GM21576 (cell line): ENCODE results near the gene LYST.

ENCODE experiments used
- ATAC-seq: cut with Tn5 transposase; IDR thresholded peaks from one replicate; pipeline ENCODE4 v1.9.1; 2021; ENCODE audit warnings: mild to moderate bottlenecking, moderate library complexity; ENCODE audit not compliant: unreplicated experiment

LYST gene

DNA sequence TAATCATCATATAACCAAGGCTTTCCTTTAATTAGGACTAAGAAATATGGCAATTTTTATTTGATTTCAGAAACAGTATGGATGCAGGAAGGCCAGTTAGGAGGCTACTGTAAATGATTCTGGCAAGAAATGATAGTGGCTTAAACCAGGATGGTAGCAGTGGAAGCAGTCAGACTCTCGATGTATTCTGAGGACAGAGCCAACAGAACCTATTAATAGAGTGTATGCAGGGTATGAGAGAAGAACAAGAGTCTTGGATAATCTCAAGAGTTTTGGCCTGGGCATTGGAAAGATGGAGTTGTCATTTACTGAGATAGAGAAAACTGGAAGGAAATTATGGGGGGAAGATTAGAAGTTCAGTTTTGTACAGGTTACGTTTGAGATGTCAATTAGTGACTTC is 143.8 kb downstream of the LYST start:
- no peak for ATAC-seq

DNA sequence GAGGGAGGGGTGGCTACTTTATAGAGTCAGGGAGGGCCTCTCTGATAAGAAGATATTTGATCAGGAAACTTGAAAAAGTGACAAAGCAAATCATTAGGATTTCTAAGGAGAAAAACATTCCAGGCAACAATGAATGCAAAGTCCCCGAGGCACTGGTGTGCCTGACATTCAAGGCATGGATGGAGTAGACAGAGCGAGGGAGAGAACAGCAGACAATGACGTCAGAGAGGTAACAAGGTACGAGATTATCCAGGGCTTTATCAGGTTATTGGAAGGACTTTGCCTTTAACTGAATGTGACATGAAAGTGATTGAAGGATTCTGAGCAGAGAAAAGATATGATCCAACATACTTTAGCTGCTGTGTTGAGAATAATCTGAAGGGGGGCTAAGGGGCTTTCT is 144.7 kb downstream of the LYST start:
- ATAC-seq, result no peak

DNA sequence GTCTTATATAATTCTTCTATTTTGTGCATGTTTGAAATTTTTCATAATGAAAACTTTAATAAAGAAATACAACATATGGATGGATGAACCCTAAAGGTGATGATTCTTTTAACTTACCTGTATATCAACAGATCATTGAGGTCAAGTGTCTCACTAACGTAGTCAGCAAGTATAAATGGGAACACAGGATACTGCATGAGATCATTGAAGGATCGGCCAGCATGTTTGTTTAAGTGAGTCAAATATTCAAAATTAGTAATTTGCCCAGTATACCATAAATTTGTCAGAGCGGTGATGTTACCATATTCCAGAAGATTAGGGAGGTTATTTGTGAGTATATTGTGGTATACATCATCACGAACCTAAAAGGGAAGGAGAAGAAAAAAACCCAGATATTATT is 146.2 kb downstream of the LYST start:
- no peak for ATAC-seq

DNA sequence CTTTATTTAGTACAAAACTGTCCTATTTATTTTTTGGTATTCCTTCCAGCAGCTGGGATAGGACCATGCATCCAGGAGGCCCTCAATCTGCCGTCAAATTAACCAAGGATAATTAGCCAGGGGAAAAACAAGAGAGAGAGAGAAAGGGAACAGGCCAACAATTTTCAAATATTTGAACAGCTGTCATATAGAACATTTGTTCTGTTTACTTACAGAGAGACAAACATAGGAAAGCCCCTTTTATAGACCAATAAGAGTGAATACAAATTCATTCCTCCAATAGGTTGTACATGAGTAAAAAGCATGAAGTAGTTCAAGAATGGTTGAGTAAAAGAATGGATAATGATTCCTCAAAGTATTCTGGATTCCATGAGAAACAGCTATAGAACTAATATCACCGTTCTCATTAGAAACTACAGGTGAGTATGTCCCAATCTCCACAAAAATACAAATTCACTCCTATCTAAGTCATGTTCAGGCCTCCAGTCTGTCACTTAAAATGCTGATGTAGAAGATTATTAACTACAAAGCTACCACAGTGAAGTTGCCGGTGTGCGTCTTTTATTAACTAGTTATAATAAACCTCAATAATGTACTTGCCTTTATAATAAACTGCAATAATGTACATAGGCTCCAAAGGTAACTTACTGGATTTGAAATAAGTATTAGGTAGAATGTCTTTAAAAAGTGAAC is 152.4 kb downstream of the LYST start:
- no peak for ATAC-seq

DNA sequence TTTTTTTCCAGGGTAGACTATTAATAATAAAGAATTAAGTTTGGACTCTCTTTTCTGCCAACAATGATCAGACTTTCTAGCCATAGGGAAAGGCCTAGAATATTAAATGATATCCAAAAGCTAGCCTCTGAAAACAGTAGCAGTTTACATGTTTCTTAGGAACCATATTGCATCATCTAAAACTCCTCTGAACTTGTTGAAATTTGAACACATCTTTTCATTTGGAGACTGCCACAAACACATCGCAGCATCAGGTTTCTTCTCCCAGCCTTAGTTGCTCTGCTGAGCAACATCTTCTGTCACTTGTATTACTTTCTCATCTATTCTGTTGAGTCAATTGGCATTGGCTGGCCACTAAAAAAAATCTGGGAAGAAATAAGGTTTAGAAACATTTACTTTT is 153.9 kb downstream of the LYST start:
- no peak for ATAC-seq

DNA sequence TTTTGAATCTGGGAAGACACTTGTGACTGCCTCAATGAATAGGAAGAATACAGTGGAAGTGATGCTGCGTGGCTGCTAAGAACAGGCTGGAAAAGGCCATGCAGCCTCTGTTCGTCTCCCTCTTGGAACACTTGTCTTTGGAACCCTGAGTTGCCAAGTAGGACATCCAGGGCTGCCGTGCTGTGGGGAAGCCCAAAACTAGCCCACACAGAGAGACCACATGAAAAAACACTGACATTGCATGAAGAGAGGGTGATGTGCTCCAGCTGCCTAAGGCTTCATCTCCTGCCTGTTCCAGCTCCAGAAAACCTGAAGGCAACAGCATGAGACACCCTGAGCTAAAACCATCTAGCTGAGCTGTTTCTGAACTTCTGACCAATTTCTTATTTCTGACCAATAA is 156.0 kb downstream of the LYST start:
- no peak for ATAC-seq

DNA sequence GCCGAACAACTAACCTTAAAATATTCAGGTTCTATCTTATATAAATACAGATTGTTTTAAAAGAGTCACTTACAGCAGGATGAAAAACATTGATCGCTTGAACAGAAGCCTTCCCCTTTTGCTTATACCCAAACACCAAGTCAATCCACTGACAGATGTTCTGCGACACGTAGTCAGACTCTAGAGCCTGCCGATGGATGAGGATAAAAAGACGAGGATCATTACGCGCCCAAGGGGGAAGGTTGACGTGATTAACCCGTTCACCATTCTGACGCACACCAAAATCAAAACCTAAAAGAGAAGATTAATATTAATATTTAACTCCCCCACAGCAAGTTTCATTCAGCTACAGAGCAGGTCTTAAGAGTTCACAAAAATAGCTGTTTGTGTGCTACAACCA is 157.7 kb downstream of the LYST start:
- ATAC-seq, result no peak

DNA sequence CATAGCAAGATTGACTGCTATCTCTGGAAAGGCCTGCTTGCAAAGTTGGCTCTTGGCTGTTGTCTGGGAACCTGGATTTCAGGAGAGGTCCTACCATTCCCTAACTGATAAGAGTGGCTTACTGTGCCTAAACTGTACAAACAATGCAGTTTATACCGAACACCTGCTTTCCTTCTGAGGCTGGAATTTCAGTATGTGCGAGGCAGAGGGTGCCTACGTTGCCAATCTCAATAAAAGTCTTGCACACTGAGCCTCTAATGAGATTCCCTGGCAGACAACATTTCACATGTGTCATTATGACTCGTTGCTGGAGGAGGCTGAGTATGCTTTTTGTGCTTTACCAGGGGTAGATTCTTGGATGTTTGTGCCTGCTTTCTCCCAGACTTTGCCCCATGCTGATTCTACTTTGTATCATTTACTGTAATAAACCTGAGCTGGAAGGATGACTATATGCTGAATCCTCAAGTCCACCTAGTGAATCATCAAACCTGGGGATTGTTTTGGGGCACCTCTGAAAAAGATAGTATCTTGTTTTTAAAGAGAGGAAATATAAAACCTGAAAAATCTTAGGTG is 158.2 kb downstream of the LYST start:
- no peak for ATAC-seq

DNA sequence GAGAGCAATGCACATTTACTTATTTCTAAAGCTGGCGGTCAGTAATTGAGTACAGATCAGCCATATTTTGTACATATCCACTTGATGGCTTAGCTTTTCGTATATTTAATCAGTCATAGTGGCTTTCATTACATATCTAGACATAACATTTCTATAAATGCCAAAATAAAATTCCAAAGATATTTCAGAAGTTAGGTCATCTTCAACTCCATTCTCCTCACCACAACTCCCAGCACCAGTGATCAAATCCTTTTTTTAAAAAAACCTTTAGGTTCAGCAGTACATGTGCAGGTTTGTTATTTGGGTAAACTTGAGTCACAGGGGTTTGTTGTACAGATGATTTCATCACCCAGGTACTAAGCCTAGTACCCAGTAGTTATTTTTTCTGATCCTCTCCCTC is 163.2 kb downstream of the LYST start:
- no peak for ATAC-seq

DNA sequence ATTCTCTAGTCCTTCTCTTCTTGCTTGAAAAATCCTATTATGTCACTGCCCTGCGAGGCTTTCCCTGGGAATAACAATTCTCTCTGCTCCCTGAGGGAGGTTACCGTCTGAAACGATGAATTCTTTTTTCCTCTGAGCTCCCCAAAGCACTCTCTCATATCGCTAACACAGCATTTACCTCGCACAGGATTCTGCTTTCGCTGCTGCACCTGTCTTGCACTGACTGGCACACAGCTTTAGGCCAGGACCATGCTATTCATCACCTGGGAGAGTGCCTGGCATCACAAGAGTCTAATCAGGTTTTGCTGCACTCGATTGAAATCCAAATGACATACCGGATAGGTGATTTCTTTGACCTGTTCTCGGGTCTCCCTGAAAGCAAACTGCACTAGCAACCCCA is 164.3 kb downstream of the LYST start:
- ATAC-seq, result no peak

DNA sequence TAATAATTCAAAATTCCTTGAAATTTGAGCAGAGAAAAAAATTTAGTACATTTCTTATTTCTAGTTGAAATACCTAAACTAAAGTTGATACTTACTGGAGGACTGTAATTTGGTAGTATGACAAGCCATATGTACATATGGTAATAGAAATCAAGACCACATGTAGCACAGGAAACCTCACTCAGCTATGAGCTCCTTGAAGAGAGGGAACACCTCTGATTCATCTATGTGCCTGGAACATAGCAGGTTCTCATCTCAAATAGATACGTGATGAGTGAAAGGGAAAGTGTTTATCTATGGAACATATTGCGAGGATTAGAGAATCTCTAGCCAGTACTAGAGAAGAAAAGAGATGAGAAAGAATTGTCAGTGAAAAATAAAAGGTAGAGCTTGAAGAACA is 169.2 kb downstream of the LYST start:
- ATAC-seq, result no peak

DNA sequence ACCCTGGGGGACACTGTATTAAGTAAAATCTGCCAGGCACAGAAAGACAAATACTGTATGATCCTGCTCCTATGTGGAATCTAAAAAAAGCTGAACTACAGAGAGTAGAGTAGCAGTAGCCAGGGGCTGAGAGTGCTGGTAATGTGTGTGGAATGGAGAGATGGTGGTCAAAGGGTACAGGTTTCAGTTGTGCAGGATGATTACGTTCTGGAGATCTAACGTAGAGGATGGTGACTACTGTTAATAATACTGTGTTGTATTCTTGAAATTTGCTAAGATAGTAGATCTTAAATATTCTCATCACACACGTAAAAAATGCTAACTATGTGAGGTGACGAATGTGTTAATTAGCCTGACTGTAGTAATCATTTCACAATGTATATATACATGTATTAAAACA is 177.3 kb downstream of the LYST start:
- ATAC-seq, result no peak

DNA sequence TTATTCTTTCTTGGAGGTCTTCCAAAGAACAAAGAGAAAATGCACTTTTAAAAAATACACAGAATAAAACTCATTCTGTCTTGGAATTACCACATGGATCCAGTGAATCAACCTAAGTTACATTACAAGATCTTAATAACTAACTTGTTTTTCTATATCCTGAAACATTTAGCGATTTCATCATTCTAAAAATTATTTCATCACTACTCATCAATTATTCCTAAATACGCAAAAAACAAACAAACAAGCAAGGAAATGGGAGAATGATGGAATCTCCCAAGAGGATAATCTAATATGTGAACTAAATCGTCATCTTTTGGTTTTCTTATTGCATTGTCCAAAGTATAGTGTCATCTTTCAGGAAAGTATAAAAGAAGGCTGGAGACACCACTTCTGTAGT is 178.6 kb downstream of the LYST start:
- ATAC-seq, result no peak

DNA sequence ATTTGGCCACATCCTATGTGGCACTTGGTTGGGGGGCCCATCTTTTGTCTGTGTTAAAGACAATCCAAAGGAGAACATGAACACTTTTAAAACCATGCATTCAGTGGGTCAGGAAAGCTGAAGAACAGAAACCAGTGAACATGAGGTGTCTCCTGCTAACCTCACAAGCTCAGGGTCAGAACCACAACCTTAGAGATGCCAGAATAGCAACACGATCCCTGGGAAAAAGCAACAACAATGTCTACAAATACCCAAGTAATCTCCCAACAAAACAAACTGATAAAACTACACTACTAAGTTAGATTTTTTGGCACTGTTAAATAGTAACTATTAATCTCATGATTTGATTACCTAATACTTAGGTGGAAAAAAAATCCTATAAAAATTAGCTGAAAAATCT is 183.1 kb downstream of the LYST start:
- ATAC-seq, result no peak

DNA sequence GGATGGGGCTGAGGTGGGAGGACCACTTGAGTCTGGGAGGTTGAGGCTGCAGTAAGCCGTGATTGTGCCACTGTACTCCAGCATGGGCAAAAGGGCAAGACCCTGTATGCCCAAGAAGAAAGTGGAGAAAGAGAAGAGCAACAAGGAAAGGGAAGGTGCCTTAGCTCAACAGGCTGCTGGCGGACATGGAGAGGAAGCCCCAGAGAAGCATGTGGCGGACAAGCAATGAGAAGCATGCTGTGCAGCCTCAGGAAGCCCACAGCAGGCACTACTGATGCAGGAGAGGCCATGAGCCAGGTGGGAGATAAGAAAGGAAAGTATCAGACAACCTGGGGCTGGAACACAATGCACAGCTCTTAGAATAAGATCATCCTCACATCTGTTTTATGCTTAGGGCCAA is 184.5 kb downstream of the LYST start:
- no peak for ATAC-seq

DNA sequence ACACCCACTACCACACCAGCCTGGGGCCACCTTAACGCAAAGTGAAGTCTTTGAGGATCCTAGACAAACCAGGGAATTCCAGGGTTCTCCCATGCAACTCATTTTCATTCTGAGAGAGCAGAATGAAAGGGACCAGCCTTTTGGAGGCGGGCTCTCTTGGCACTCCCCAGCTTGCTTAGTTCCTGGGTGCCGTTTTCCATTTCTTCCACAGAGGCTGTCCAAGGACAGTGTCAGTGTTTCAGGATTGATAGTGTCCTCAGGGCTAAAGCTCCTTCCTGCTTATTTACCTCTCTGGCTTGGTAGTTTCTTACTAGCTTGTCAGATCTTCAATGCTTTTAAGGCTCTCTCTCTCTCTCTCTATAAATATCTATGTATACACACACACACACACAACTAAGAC is 187.1 kb downstream of the LYST start:
- no peak for ATAC-seq

DNA sequence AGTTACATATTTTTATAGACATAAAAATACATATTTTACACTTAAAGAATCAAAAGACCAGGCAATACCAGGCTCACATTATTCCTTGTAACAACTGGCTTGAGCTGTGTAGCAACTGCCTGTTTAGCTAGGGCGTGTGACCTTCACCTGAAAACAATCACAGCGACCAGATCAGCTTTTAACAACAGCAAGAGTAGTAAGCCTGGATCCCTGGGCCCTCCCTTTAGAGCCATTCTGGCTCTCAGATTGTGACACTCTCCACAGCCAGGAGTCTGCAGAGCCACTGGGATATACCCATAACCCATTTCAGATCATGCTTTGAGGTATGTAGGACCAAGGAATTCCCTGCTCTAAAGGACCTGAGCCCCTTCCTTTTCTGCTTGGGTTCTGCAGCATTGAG is 187.7 kb downstream of the LYST start:
- ATAC-seq, result no peak

DNA sequence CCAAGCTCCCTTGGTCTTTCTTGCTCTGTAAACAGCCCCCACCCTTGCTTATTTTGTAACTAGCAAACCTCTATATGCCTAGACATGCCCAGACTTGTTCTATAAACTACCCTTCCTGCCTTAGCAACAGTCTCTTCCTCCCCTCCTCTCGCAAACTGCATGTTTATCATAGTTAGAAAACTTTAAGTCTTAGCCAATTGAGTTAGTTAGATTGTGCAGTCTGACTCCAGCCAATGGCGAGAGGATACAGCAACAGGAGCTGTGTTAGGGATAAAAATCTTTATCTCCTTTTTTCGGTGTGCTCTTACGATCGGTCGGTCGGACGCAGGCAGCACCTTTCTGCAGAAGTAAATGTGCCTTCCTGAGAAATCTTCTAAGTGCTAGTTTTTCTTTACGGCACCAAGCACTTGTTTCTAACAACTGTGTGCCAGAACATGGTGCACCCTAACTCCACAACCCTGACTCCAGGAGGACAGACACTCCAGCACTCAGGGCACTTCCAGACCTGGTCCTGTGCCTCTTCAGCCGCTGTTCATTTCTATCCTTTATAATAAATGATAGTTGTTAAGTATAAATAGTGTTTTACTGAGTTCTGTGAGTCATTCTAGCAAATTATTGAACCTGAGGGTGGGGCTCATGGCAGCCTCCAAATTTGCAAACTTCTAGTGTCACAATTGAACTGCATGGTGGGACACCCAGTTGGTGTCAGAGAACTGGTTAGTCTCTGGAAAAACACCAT is 191.4 kb downstream of the LYST start:
- no peak for ATAC-seq

DNA sequence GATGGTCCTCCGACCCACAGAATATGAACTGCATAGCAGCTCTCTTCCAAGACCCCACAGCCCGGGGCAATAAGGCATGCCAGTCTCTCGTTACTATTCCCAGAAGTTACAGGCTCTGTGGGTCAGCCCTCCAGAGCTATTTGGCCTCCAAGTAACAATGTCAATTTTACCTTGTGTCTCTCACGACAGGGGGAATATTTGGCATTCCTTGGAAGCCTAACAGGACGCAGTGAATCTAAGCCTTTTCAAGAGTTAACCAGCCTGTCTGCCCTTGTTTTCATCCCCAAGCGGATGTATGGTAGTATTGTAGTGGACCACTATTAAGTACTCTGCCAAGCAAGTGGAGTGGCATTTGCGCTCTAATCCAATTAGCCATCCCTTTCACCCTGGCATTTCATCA is 192.7 kb downstream of the LYST start:
- no peak for ATAC-seq

DNA sequence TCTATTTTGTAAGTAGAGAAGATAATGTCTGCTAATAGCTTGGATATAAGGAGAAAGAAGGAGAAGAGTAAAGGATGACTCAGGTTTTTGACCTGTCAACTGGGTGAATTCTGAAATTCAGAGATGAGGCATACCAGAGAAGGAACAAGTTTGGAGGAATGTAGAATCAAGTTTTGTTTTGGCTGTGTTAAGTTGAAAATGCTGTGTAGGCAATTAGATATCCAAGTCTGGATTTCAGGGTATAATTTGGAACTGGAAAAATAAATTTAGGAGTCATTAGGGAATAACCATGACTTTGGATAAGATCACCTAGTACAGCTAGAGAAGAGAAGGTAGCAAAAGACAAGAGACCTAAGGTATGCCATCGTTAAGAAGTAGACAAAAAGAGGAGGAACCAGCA is 194.7 kb downstream of the LYST start:
- no peak for ATAC-seq

DNA sequence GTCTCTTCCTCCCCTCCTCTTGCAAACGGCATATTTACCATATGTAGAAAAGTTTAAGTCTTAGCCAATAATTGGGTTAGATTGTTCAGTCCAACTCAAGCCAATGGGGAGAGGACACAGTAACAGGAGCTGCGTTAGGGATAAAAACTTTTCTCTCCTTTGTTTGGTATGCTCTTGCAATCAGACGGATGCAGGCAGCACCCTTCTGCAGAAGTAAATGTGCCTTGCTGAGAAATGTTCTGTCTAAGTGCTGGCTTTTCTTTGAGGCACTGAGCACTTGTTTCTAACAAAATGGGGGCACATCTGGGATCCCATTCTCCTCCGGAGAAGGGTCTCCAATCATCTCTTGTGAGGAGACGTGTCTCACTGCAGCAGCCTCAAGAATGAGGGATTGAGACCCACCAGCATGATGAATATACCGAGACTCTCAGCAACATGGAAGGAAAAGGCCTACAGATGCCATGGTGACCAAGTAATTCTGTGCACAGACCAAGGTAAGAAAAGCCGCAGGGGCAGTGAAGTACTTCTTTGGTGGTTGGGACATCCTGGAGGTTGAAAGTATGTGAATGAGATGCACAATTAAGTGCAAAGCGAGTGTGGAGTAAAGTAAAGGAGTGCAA is 196.4 kb downstream of the LYST start:
- ATAC-seq, result no peak

DNA sequence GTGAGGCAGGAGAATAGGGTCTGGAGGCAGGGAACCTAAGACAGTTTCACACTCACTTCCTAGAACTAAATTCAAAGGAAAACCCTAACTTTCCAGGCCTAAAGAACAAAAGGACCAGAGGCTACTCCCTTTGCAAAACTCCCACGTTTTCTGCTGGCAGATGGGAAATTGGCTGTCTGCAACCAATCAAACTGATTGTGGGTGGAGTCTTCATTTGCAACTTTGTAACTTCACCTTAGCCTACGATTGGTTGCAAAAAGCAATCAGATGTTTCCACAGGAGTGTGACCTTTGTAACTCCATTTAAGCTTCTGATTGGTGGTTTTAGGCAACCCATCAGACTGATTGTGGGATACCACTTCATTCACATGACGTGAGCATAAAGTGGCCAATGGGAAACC is 197.4 kb downstream of the LYST start:
- ATAC-seq, result no peak
